Mucosa of stomach (tissue), 1 donor: ENCODE results near the gene JARID2.

Source experiments
- H3K27me3 ChIP-seq: one replicate; pipeline ENCODE4 v1.7.0; 2013; ENCODE audit warnings: mild to moderate bottlenecking, low read length; ENCODE audit not compliant: control insufficient read depth, insufficient read depth
- H3K36me3 ChIP-seq: one replicate; pipeline ENCODE4 v1.7.0; 2013; ENCODE audit warnings: low read length; ENCODE audit not compliant: control insufficient read depth, insufficient read depth
- H3K4me1 ChIP-seq: one replicate; pipeline ENCODE4 v1.7.0; 2013; ENCODE audit warnings: mild to moderate bottlenecking, low read length; ENCODE audit not compliant: control insufficient read depth, insufficient read depth
- H3K4me3 ChIP-seq: one replicate; pipeline ENCODE4 v1.7.0; 2013; ENCODE audit warnings: low read length
- H3K9ac ChIP-seq: one replicate; pipeline ENCODE4 v1.7.0; 2013; ENCODE audit warnings: mild to moderate bottlenecking, low read length, moderate library complexity
- H3K9me3 ChIP-seq: one replicate; pipeline ENCODE4 v1.7.0; 2013; ENCODE audit warnings: mild to moderate bottlenecking, low read length, moderate library complexity; ENCODE audit not compliant: control insufficient read depth
- donor health status: Pancreatic carcinoma.

JARID2 gene

DNA sequence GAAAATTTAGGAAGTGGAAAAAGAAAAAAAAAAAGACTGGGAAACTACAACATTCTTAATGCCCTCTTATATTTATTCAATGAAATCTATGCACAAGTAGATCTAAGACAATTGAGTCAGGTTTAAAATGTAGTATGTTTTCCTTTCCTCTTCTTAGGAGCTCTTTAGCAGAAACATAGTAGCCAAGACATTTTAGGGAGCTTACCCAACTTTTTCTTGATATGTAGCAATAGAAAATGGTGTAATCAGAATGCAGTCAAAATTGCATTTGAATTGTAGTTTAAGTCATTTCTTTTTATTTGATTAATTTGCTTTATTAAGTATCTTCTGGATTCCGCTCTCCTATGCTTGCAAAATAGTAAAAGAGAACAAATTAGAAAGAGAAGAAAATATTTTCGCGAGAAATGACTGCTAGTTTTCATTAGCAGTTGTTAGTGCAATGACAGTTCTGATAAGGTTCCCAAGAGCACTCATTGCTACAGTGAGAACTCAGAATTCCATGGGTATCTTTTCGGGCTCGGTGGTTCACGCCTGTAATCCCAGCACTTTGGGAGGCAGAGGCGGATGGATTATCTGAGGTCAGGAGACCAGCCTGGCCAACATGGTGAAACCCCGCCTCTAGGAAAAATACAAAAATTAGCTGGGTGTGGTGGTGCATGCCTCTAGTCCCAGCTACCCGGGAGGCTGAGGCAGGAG is 52.2 kb downstream of the JARID2 start:
- no peaks in the 10 kb centered on the region for H3K36me3 ChIP-seq
- H3K27me3 ChIP-seq: no peaks in the 10 kb centered on the region
- no peaks in the 10 kb centered on the region for H3K9me3 ChIP-seq
- H3K4me3 ChIP-seq: no peak overlapping the region
- no peak overlapping the region for H3K9ac ChIP-seq
- H3K4me1 ChIP-seq: peaks cover 24% of the 10 kb centered on the region

DNA sequence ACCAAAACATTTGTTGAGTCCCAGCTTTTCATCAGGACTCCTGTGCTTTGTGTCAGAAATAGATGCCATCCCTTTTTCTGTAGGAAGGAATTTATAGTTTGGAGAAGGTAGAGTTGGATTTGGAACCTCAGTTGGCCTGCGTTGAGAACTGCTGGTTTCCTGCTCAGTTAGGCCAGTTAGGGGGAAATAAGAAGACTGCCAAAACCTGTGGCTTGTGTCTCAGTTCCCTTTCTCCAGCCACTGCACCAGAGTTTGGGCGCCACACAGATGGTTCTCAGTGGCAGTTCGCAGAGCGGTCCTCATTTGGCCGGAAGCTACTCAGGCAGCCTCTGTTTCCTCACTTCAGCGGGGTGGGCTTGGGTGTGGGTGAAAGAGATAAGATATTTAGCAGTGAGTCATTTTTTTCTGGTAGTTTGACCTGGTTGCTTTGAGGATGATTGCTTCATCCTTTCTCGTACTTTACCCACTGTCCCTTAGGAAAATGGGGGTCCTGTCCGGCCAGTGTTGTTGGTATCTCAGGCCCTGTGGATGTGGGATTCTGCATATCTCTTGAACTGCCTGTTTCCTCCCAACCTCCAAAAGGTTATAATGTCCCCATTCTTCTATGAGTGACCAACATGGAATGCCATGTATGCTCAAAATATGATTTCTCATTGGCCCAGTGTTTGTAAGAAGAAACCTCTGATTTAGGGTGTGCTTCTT is 53.7 kb downstream of the JARID2 start:
- Histone ChIP-seq H3K4me3 (no peak overlapping the region), H3K9me3 (no peaks in the 10 kb centered on the region), H3K27me3 (no peaks in the 10 kb centered on the region), H3K4me1 (peaks cover 30% of the 10 kb centered on the region), H3K9ac (no peak overlapping the region), H3K36me3 (no peaks in the 10 kb centered on the region)

DNA sequence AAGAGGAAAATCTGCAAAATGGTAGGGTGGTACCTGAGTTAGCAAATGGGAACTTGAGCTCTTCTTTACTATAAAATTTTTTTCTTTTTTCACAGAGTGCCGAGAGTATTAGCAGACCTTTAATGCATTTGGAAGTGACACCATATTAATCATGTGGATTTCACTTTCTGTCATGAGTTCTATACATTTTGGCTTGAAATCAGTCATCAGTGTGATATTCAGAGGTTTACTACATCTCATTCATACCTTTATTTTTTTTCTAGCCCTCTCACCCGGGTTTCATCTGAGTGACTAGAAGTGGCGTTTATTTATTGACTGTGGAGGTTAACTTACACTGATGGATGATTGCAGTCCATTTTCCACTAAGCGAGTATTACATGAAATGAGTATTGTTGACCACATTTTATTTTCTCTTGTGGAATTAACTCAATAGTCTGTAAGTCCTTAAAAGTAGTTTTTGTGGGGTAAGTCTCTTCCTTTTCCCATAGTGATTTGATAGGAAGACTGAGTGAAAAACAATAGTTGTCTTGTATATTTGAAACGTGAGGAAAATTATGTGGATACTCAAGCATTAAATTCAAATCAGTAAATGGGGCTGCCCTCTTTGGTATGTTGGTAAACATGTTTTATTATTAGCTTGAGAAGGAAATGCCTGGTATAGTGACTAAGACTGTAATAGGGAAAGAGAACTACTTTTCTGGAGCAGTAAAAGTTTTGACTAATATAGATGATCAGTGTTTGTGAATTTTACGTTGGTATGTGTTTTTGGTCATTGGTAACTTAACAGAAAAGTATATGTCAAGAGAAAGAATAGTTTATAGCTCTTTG is 55.5 kb downstream of the JARID2 start:
- Histone ChIP-seq H3K36me3 (no peaks in the 10 kb centered on the region), H3K4me3 (no peak overlapping the region), H3K27me3 (no peaks in the 10 kb centered on the region), H3K4me1 (peaks cover 40% of the 10 kb centered on the region), H3K9ac (no peak overlapping the region), H3K9me3 (no peaks in the 10 kb centered on the region)

DNA sequence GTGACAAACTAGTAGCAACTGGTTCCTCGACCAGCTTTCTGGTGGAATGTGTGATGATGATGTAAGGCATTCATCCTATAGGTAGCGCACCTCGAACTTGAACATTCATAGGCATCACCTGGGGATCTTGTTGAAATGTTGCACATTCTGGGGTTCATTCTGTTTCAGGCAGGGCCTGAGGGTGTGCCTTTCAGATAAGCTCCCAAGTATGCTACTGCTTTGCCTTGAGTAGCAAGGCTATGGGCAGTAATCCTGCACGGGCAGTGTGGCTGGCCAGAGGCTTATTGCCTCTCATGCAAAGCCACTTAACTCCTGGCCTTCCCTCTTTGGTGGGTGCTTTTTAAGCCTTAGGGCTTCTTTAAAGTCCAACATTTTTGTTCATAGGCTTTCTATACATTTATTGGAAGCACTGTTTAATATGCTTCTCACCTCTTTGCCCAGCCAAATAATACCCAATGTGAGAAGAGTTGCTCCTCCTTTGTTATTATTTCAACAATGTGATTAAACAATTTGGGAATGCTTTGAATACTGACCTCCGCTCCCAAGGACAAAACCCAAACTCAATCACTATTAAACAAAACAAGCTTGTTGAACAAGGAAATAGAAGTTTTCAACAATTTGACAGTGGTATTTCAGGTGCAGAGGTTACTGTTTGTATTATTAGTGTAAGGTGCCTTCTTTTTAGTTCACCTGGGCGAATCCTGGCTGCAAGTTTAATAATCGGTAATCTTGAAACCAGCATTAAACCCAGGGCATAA is 57.5 kb downstream of the JARID2 start:
- H3K9me3 ChIP-seq: no peaks in the 10 kb centered on the region
- no peak overlapping the region for H3K9ac ChIP-seq
- H3K4me1 ChIP-seq: peaks cover 40% of the 10 kb centered on the region
- H3K36me3 ChIP-seq: no peaks in the 10 kb centered on the region
- no peaks in the 10 kb centered on the region for H3K27me3 ChIP-seq
- no peak overlapping the region for H3K4me3 ChIP-seq

DNA sequence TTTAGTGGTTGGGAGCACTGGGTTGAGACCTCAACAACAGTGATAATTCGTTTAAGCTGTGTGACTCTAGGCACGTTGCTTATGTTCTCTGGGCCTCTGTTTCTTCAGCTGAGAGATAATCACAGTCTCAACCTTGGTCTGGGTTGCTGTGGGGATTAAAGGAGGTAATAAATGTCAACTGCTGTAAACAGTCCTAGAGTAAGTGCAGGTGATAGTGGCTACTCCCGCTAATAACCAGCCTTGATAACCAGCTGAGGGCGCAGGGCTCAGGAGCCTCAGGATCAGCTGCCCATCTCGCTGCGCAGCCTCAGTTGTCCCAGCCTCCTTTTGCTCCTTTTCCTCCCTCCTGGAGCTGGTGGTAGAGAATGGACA is 58.0 kb downstream of the JARID2 start:
- no peak overlapping the region for H3K4me3 ChIP-seq
- no peaks in the 10 kb centered on the region for H3K27me3 ChIP-seq
- H3K36me3 ChIP-seq: no peaks in the 10 kb centered on the region
- no peaks in the 10 kb centered on the region for H3K9me3 ChIP-seq
- no peak overlapping the region for H3K9ac ChIP-seq
- peaks cover 40% of the 10 kb centered on the region for H3K4me1 ChIP-seq

DNA sequence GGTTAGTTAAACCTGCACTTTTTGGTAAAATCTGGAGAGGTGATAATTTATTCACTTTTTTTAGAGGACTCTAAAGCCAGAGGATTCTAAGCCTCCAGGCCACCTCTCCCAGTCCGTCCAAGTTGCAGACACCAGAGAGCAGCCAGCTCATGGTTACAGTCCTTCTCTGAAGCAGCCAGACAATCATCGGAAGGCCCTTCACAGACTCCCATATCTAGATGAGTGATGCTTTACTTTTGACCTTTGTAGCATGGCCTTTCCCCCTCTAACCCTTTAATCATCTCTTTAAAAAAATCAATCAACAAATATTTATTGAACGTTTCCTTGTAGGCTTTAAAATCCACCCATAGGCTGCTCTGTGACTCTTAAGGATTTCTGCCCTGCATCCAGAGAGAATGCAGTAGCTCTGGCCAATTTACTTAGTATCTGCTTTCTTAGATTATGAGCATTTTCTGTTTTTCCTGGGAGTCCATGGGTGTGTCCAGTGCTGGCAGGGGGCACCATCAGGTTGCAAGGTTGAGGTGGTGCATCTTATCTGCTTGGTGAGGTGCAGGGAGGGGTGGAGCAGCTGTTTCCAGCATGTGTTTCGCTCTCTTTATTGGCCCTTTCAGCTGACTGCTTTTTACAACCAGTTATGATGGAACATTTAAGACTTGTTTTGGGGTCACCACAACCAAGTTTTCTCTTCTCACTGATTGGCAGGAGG is 58.6 kb downstream of the JARID2 start:
- Histone ChIP-seq H3K36me3 (no peaks in the 10 kb centered on the region), H3K9ac (no peak overlapping the region), H3K27me3 (no peaks in the 10 kb centered on the region), H3K4me3 (no peak overlapping the region), H3K4me1 (peaks cover 36% of the 10 kb centered on the region), H3K9me3 (no peaks in the 10 kb centered on the region)

DNA sequence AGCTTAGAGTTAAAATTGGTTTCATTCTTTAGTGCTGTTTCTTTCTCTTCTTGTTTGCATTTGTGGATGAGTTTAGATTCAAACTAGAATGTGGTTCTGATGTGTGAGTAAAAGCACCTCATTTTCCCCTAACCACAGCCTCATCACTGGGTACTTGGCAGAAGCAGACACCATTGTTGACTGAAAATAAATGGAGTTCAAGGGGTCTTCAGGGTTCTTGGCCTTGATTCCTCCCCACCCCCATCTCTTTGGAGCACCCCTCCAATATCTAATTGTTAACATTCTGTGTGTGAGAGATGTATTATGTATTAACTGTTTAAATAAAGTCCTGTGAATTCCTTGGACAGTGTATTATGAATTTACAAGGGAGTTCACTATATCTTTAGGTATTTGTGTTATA is 59.6 kb downstream of the JARID2 start:
- Histone ChIP-seq H3K9me3 (no peaks in the 10 kb centered on the region), H3K27me3 (no peaks in the 10 kb centered on the region), H3K36me3 (no peaks in the 10 kb centered on the region), H3K4me1 (peaks cover 38% of the 10 kb centered on the region), H3K9ac (no peak overlapping the region), H3K4me3 (no peak overlapping the region)

DNA sequence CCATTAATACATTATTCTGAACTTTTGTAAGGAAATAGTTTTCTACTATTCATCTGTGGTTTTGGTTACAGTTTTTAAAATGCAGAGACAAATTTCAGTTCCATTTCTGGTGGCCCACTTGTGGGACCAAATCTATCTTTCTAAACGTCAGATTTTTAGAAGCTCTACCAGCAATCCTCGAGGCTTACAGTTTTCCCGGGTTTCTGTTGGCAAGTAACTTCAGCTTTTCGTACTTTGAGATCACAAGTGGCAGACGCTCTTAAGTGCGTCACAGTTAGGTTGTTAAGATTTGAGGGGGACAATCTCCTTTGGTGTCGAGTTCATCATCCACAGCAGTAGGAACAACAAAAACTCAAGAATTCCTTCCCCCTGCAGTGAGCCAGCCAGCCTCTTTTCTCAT is 60.0 kb downstream of the JARID2 start:
- no peaks in the 10 kb centered on the region for H3K9me3 ChIP-seq
- H3K4me3 ChIP-seq: no peak overlapping the region
- H3K27me3 ChIP-seq: no peaks in the 10 kb centered on the region
- H3K9ac ChIP-seq: no peak overlapping the region
- no peaks in the 10 kb centered on the region for H3K36me3 ChIP-seq
- peaks cover 40% of the 10 kb centered on the region for H3K4me1 ChIP-seq

DNA sequence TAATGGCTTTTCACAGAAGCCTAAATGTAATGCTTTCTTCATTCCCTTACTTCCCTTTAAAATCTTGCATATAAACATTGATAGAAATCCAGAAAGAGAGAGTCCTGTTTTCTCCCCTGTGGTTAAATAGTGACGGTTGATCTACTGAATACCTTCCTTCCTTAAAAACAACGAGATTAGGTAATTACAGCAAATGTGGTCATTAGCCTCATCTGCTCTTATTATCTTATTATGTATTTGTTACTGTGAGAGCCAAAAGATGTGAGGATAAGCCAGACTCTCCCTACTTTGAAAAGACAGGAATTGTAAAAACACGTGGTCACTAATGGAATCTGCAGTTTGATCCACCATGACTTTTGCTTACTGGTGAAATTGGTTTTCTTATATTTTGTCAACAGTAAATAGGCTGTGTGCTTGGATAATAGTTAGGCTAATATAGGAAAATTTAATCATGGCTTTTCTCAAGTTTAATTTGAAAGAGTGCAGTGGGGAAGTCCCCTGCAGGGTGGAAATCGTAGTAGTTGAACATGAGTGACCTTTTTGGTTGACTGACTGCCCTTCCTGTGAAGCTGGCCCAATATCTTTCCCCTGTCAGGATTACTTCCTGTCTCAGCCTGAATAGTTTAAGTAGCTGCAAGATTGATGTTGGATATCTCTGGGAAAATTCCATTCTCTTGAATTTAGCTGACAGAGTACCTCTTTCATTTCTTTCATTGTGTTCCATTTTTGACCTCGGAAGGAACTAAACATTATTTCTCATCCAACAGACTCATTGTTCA is 62.8 kb downstream of the JARID2 start:
- Histone ChIP-seq H3K9me3 (no peaks in the 10 kb centered on the region), H3K4me1 (peaks cover 32% of the 10 kb centered on the region), H3K4me3 (no peak overlapping the region), H3K27me3 (no peaks in the 10 kb centered on the region), H3K9ac (no peak overlapping the region), H3K36me3 (no peaks in the 10 kb centered on the region)

DNA sequence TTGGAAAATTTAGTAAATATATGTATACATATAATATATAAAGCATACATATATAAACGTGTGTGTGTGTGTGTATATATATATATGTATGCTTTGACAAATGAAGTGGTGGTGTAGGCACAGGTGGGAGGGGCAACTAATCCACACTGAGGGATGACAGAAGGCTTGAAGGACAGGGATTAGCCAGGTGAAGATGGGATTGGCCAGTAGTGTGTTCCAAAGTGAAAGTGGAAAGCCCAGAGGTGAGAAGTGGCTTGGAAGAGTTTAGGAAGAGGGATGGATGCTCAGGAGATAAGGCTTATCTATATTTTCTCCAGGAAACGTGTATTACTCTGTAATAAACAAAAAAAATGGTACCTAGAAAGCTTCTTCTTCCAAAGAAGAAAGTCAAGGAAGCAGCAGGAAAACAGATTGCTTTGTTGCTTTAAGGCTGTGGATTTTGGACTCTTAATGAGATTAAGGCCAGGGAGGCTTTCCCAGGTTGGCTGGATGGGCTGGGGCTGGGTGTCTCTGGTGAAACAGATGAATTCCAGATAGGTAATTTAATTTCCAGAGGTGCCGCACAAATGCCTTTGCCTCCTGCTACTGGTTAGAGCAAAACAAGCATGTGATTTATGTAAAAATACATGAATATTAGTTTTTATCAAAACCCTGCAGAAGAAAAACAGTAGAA is 63.9 kb downstream of the JARID2 start:
- Histone ChIP-seq H3K9ac (no peak overlapping the region), H3K4me1 (peaks cover 21% of the 10 kb centered on the region), H3K4me3 (no peak overlapping the region), H3K27me3 (no peaks in the 10 kb centered on the region), H3K9me3 (no peaks in the 10 kb centered on the region), H3K36me3 (no peaks in the 10 kb centered on the region)
